ENCODE data around the gene GPAT2. TPM values are rescaled to one million over a fixed set of nuclear protein-coding genes. Genes with fewer than 3 reads are reported as not detected.

GPAT2 gene
- total RNA-seq, result 1.5 and 4.8 TPM in 2 replicates

GRCh38 chr2:96034792-96035191, at the start of gene GPAT2:
GPAT2 (minus strand) TSS chr2:96034916; CDS start chr2:96032359, 2,557 bp downstream.

GRCh38 chr2:95991351-95992094, 43.2 kb downstream of the GPAT2 start, which contains the start of gene ANKRD36C:
ANKRD36C (minus strand) TSS chr2:95991824; CDS start chr2:95991708, 116 bp downstream.

Other genes with a start within 250 kb of the GPAT2 start
- gene ANKRD36C, start 43.1 kb downstream of the GPAT2 start, total RNA-seq, result 6.0 and 13.7 TPM in 2 replicates
- not detected in 2 replicates for gene ADRA2B, start 81.7 kb upstream of the GPAT2 start, total RNA-seq
- not detected in 2 replicates for gene ASTL, start 103.6 kb upstream of the GPAT2 start, total RNA-seq
- gene DUSP2, start 110.5 kb upstream of the GPAT2 start, total RNA-seq, result 10.6 and 11.1 TPM in 2 replicates
- 109 and 150 TPM in 2 replicates for gene STARD7, start 173.9 kb upstream of the GPAT2 start, total RNA-seq
- 15.6 and 18.3 TPM in 2 replicates for gene TMEM127, start 231.1 kb upstream of the GPAT2 start, total RNA-seq
- gene CIAO1, start 231.3 kb upstream of the GPAT2 start, total RNA-seq, result 110 and 129 TPM in 2 replicates

Measured in tracheal epithelial cell (primary cell).